Upper lobe of right lung (tissue), 1 donor: Measurements from ENCODE around the gene MYMX. TPM values are rescaled to one million over a fixed set of nuclear protein-coding genes. Genes with fewer than 3 reads are reported as not detected.
"Not testable (repeated sequence)": the region's sequence is repeated elsewhere in the genome, so short reads cannot be mapped to it uniquely, and the experiment has no call there.

Experiments used
- ATAC-seq: fragments of 200-7000 bp; cut with Tn5 transposase; one replicate; pipeline ENCODE4 v1.9.1; 2020; ENCODE audit warnings: mild to moderate bottlenecking, moderate library complexity
- DNase-seq: peaks from one replicate; pipeline ENCODE4 v3.0.0-alpha.2; 2020
- H3K27ac ChIP-seq: fragments of 200-600 bp; one replicate; pipeline ENCODE4 v1.8.0; 2022
- H3K27me3 ChIP-seq: fragments of 200-600 bp; one replicate; pipeline ENCODE4 v1.8.0; 2022; ENCODE audit warnings: mild to moderate bottlenecking
- H3K36me3 ChIP-seq: fragments of 200-600 bp; one replicate; pipeline ENCODE4 v1.8.0; 2022
- H3K4me1 ChIP-seq: fragments of 200-600 bp; one replicate; pipeline ENCODE4 v1.8.0; 2022
- H3K4me3 ChIP-seq: fragments of 200-600 bp; one replicate; pipeline ENCODE4 v1.8.0; 2022; ENCODE audit warnings: mild to moderate bottlenecking
- H3K9me3 ChIP-seq: fragments of 200-600 bp; one replicate; pipeline ENCODE4 v1.8.0; 2022
- CTCF ChIP-seq: fragments of 200-600 bp; IDR thresholded peaks from one replicate; pipeline ENCODE4 v1.8.0; 2022; ENCODE audit warnings: antibody characterized with exemption
- intact Hi-C: fragments of 100-400 bp; cut with DNase I; formaldehyde crosslinking; loops from one replicate; pipeline ENCODE4 v1.11.0; 2022
- total RNA-seq: library from RNA; stranded (reverse); fragmentation: NEBNext Ultra II Directional; extraction: Animal tissue kit (Norgen Biotek cat#: 25700); gene quantifications from one replicate; pipeline ENCODE4 v1.2.1, GENCODE V29; 2021
- donor health status: DM: no; HTN: yes; CAD: no; lungs with severe emphysema.

MYMX gene
- total RNA-seq, 1 donor from 2014 or later: 0.52 TPM

- DNase-seq (no peak), ATAC-seq (no peak)
- Histone ChIP-seq H3K9me3 (no peaks in the 10 kb centered on the region), H3K36me3 (no peaks in the 10 kb centered on the region), H3K4me1 (peaks cover 3% of the 10 kb centered on the region), H3K4me3 (no peak overlapping the region), H3K27ac (no peak overlapping the region), H3K27me3 (no peaks in the 10 kb centered on the region)
- intact Hi-C loops: no loop called here
- TF ChIP-seq CTCF: no peak
These were observed 37.6 kb upstream of the MYMX start for GRCh38 chr6:44179072-44179536.

GRCh38 chr6:44179648-44180047 is 37.1 kb upstream of the MYMX start:
- no peak overlapping the region for H3K27ac ChIP-seq
- H3K4me1 ChIP-seq: peaks cover 3% of the 10 kb centered on the region
- no peak overlapping the region for H3K4me3 ChIP-seq
- no peak for TF ChIP-seq CTCF
- ATAC-seq: no peak
- no peaks in the 10 kb centered on the region for H3K27me3 ChIP-seq
- no peaks in the 10 kb centered on the region for H3K36me3 ChIP-seq
- no peaks in the 10 kb centered on the region for H3K9me3 ChIP-seq
- DNase-seq: no peak
- intact Hi-C loops: loop anchor here (5.0 kb wide), 1 partner anchor 58 kb away; no protein-coding TSS in a partner anchor

GRCh38 chr6:44180406-44180805 is 36.3 kb upstream of the MYMX start:
- ATAC-seq: no peak
- Histone ChIP-seq H3K27me3 (no peaks in the 10 kb centered on the region), H3K27ac (no peak overlapping the region), H3K4me3 (no peak overlapping the region), H3K9me3 (no peaks in the 10 kb centered on the region), H3K36me3 (no peaks in the 10 kb centered on the region), H3K4me1 (peaks cover 3% of the 10 kb centered on the region)
- TF ChIP-seq CTCF: no peak
- intact Hi-C loops: loop anchor here (5.0 kb wide), 1 partner anchor 57 kb away; no protein-coding TSS in a partner anchor
- no peak for DNase-seq

- H3K27ac ChIP-seq: no peak overlapping the region
- H3K9me3 ChIP-seq: no peaks in the 10 kb centered on the region
- TF ChIP-seq CTCF: no peak
- DNase-seq (no peak), ATAC-seq (no peak)
- peaks cover 4% of the 10 kb centered on the region for H3K4me1 ChIP-seq
- no peaks in the 10 kb centered on the region for H3K36me3 ChIP-seq
- H3K27me3 ChIP-seq: no peaks in the 10 kb centered on the region
- H3K4me3 ChIP-seq: no peak overlapping the region
- intact Hi-C loops: loop anchor here (5.0 kb wide), 1 partner anchor 56 kb away; no protein-coding TSS in a partner anchor
These were observed 35.8 kb upstream of the MYMX start for GRCh38 chr6:44180886-44181285.

- not testable (repeated sequence) for ATAC-seq, H3K27ac ChIP-seq, H3K9me3 ChIP-seq, H3K4me3 ChIP-seq, H3K36me3 ChIP-seq, H3K4me1 ChIP-seq, DNase-seq, H3K27me3 ChIP-seq
- intact Hi-C loops: loop anchor here (5.0 kb wide), 1 partner anchor 56 kb away; no protein-coding TSS in a partner anchor
These were observed 34.9 kb upstream of the MYMX start for GRCh38 chr6:44181784-44182183.

GRCh38 chr6:44182911-44183390 is 33.8 kb upstream of the MYMX start:
- H3K27ac ChIP-seq: no peak overlapping the region
- H3K27me3 ChIP-seq: no peaks in the 10 kb centered on the region

More at GRCh38 chr6:44182911-44183390, 33.8 kb upstream of the MYMX start:
- DNase-seq (no peak), ATAC-seq (no peak)
- Histone ChIP-seq H3K4me3 (no peak overlapping the region), H3K9me3 (no peaks in the 10 kb centered on the region), H3K36me3 (no peaks in the 10 kb centered on the region), H3K4me1 (peaks cover 3% of the 10 kb centered on the region)
- no peak for TF ChIP-seq CTCF
- intact Hi-C loops: loop anchor here (5.0 kb wide), 1 partner anchor 54 kb away; no protein-coding TSS in a partner anchor
